HT-29 (cell line): Measurements from ENCODE around the gene TCF7L2. TPM values are rescaled to one million over a fixed set of nuclear protein-coding genes. Genes with fewer than 3 reads are reported as not detected.

Experiments used
- DNase-seq: peaks from one replicate; pipeline ENCODE4 v3.0.0-alpha.2; 2015; ENCODE audit warnings: low spot score
- total RNA-seq: library from RNA; depleted of rRNA; stranded (reverse); fragments of >200 nt; shearing (Covaris generic); gene quantifications from 2 replicates; pipeline ENCODE4 v1.2.3, GENCODE V29; 2014

TCF7L2 gene
- total RNA-seq, 1 experiment from 2014 or later: 16.5 TPM

DNA sequence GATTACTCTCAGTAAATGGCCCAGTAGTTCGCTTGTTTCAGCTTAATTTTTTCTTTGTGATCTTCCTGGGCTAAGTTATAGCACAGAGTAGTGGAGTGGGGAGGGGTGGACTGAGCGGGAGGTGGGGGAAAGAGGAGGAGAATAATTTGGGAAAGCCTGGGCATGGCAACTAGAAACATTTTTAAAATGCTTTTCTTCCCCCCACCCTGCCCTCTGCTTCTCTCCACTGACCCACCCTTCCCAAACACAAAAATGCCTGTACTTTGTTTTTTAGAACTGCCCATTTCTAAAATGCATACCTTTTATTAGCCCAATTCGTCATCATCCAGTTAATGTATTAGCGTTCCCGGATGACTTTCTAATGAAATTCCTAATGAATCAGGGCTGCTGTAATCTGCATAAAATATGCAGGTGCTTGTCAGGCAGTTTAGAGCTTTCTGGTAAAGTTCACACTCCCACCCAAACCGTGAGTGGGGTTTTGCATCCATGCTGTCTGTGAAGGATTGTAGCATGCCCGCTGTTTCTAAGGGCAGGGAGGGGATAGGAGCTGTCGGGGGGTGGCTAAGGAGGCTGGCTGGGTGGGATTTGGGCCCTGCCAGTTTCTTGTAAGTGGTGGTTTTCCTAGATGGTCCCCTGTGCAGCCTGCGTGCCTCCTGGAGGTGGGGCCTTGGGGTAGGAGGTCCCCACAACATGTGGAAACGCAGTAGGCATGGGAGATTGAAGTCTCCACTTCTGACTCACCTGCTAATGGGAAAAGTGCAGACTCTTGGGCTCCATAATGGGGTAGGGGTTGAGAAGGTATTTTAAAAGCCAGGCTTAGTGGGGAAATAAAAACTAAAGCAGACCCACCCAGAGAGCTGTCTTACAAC is 190.3 kb downstream of the TCF7L2 start:
- no peak for DNase-seq

- DNase-seq: no peak
Measured at GRCh38 chr10:113142601-113143362, 192.7 kb downstream of the TCF7L2 start.

GRCh38 chr10:113144576-113144975 is 194.5 kb downstream of the TCF7L2 start:
- no peak for DNase-seq

DNA sequence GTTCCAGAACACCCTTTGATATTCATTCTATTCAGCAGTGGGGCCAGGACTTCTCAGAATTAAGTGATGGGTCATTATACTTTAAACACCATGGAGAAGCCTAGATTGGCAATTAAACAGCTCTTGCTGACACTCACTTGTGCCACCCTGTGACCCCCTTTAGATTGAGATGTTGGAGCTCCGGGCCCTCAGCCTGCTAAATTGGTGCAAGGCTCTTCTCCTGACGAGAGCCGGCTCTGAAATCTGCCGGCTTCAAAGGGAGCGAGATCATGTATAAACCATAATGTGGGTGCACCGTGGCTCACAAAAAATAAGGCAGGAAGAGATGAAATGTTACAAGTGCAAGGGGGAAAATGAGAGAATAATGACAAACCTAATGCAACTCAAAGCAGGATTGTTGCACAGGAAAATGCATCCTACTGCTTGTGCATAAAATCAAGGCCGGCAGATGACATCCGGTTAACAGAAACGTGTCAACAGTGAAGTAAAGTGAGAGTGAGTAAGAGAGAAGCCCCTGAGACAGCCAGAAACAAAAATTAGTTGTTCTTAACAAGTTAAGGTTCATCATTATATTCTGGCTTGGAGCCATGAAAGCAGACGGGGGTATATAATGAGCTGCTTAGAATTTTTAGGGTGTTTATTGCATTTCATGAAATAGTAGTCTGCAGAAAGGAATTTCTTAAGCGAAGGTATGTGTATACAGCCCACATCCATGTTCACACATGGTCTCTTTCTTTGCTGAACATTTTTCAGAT is 198.2 kb downstream of the TCF7L2 start:
- no peak for DNase-seq

- no peak for DNase-seq
Measured at GRCh38 chr10:113148901-113149300, 198.9 kb downstream of the TCF7L2 start.

DNA sequence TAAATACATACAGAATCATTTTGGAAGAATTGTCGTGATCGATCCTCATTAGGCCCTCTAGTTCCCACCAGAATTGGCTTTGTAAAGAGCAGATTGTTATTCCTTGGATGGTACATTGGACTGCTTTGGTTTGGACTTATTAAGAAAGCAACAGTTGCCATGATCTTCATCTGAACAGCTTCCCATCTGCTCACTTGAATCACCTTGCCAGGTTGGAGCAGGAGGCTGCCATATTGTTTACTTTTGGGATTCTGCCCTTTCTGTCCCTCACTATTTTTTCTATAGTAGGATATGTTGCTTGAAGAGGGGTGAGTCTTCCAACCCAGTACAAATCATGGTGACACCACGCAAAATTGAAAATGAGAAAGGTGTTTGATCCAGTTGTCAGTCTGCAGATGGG is 199.6 kb downstream of the TCF7L2 start:
- DNase-seq: no peak

- no peak for DNase-seq
Measured at GRCh38 chr10:113151190-113151666, 201.2 kb downstream of the TCF7L2 start.

DNA sequence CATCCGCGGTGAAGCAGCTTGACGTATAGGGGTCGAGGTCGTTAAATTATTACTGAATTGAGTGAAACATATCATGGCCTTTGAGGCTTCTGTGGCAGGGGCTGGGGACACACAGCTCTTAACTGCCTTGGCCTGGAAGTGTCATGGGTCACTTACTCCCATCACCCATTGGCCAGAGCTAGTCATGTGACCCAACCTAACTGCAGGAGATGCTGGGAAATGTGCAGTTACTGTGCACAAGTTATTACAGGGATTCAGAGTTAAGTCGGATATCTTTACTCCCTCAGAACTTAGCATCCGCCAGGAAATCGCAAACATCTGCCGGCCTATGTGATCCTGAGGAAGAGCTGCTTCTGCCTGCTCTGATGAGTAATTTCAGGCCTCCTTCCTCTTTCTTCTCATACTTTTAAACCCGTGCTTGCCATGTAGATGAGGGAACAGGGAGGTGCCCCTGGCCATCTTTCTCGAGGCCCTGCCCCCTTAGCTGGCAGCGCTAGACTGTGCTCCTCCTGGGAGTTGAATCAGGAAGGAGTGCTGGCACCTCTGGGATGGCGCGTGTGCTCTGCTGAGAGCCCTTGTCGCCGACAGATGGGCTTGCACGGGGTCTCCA is 203.6 kb downstream of the TCF7L2 start:
- DNase-seq: no peak

GRCh38 chr10:113157441-113157840 is 207.4 kb downstream of the TCF7L2 start:
- no peak for DNase-seq

- no peak for DNase-seq
Measured at GRCh38 chr10:113158183-113158582, 208.1 kb downstream of the TCF7L2 start.

DNA sequence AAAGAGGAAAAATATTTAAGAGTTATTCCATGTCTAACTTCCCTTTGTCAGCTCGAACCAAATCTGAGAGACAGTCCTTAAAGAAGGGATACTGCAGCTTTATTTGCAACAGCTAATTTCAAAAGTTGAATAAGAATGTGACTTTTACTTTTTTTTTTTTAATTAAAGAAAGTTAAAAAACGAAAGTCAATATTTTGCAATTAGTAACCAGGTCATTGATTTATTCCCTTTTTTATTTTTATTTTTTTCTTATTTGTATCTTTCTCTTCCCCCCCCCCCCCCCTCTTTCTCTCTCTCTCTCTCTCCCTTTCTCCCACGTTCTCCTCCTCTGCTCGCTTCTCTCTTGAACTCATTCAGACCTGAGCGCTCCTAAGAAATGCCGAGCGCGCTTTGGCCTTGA is 209.5 kb downstream of the TCF7L2 start:
- no peak for DNase-seq

GRCh38 chr10:113160641-113161040 is 210.6 kb downstream of the TCF7L2 start:
- no peak for DNase-seq

DNA sequence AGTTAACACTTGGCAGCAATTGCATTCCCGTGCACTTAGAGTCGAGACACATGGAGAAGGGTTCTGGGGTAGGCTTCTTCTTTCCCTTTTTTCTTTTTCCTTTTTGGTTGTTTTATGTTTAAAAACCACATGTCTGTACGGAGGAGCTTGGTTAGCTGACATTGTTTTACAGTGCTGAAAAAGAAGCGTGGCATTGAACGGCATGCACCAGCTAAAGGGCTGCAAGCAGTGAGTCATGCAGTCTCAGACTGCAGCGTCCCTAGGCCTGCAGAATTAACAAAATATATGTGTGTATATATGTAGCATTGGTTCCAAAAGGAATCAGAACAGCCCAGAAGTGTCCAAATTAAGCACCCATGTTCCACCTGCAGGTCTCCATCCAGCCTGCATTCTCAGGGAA is 211.0 kb downstream of the TCF7L2 start:
- no peak for DNase-seq

- DNase-seq: no peak
Measured at GRCh38 chr10:113162960-113163359, 212.9 kb downstream of the TCF7L2 start.

- no peak for DNase-seq
Measured at GRCh38 chr10:113165673-113166072, 215.6 kb downstream of the TCF7L2 start.

DNA sequence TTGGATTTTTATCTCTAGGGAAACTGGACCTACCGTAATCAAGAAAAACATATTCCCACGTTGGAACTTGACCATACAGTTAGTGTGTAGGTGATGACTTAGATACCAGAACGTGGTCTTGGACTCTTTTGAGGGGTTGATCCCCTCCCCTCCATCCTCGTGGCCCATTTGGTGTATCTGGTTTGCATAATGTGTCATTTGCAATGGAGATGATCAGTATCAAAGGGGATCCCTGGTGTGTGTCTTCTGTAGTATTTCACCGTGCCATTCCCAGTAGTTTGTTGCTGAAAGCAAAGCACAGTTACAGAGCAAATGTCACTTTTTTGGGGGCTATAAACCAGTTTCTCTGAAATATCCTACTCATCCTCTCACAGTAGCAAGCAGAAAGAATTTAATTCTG is 217.7 kb downstream of the TCF7L2 start:
- no peak for DNase-seq

DNA sequence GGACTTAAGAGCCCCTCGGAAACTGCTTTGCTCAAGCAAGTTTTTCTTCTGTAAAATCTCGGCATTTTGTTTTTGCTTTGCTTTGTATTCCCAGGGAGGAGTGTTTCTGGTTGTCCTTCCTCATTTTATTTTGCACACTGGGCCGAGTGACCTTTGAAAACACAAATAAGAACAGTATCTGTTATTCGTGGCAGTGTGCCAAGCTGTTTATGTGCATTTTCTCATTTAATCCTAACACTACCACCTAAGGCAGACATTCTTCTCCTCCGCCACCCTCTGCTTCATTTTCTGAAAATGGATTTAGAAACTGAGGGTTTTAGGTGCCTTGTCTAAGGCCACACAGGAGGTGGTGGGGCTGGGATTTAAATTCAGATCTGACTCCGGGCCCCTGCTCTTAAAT is 218.5 kb downstream of the TCF7L2 start:
- no peak for DNase-seq

- DNase-seq: no peak
Measured at GRCh38 chr10:113169111-113169510, 219.1 kb downstream of the TCF7L2 start.

- no peak for DNase-seq
Measured at GRCh38 chr10:113169853-113170460, 219.9 kb downstream of the TCF7L2 start.

GRCh38 chr10:113171662-113172061 is 221.6 kb downstream of the TCF7L2 start:
- no peak for DNase-seq

- DNase-seq: no peak
Measured at GRCh38 chr10:113175176-113175575, 225.1 kb downstream of the TCF7L2 start.
